ENCODE results near the gene CCNO. TPM values are rescaled to one million over a fixed set of nuclear protein-coding genes. Genes with fewer than 3 reads are reported as not detected.

Gene CCNO
- total and polyA plus RNA-seq, 10 of the 15 experiments (the other 5 are each of a cell fraction or from before 2014, with no cell fraction given): 0.05 TPM; not detected in 9

- TF ChIP-seq TCF3 (IDR thresholded peaks at IDR 0.05; ENCODE audit: borderline replicate concordance, insufficient read depth, low read depth, low read length) (no peak), ZNF274 (IDR thresholded peaks at IDR 0.05; ENCODE audit: insufficient read depth, insufficient read length) (no peak), HDGF (IDR thresholded peaks at IDR 0.05) (no peak), RELA (IDR thresholded peaks at IDR 0.05; ENCODE audit: borderline replicate concordance, partially characterized antibody) (no peak), USF1 (IDR thresholded peaks at IDR 0.05; ENCODE audit: borderline replicate concordance, extremely low read length, insufficient read depth, low read depth, low read length) (no peak), SUPT20H (IDR thresholded peaks at IDR 0.05; ENCODE audit: borderline replicate concordance, control insufficient read depth, low read depth, low read length) (no peak)
Measured at GRCh38 chr5:55222092-55222984, 11.1 kb downstream of the CCNO start (continued).

- H3K4me2 ChIP-seq (ENCODE audit: control insufficient read depth, insufficient read depth): no peak overlapping the region
- POLR2A ChIA-PET: no interaction called here
- H3K4me3 ChIP-seq: no peak overlapping the region; the same call in 1 of the 2 replicates
- RAD21 ChIA-PET (ENCODE audit: unreplicated experiment): no interaction called here
- H3K79me2 ChIP-seq (ENCODE audit: control insufficient read depth, insufficient read depth, low read length): no peaks in the 10 kb centered on the region
- H3K36me3 ChIP-seq (ENCODE audit: control insufficient read depth in 2 of 2, insufficient read depth in 2 of 2, low read length in 1 of 2): no peaks in the 10 kb centered on the region
- H2AFZ ChIP-seq (ENCODE audit: control insufficient read depth, low read depth, low read length): no peak overlapping the region; the same call in 1 of the 2 replicates
- H3K27ac ChIP-seq (ENCODE audit: control insufficient read depth, insufficient read depth): no peak overlapping the region
- ATAC-seq (no peak), DNase-seq (ENCODE audit: low read depth, low spot score) (no peak), FAIRE-seq (no peak)
- no TSS peak for BruUV-seq (replicated peaks)
- no peak overlapping the region for H3K9ac ChIP-seq (ENCODE audit: control insufficient read depth, insufficient read depth, low read length)
- SMC1A ChIA-PET (ENCODE audit: uncharacterized antibody, unreplicated experiment): no interaction called here
- no peaks in the 10 kb centered on the region; the same call in 1 of the 2 replicates for H4K20me1 ChIP-seq (ENCODE audit: control insufficient read depth, insufficient read depth)
- CTCF ChIA-PET: no interaction called here
- peaks cover 3% of the 10 kb centered on the region; the same call in 1 of the 2 replicates for H3K4me1 ChIP-seq (ENCODE audit: control insufficient read depth, insufficient read depth, low read length)
- WGBS (ENCODE audit: insufficient coverage, insufficient replicate concordance, low lambda C conversion rate, missing lambda C conversion rate): 16% methylated on average over 59 of the region's 62 CpGs
- H3K27me3 ChIP-seq (replicated peaks in 1 of 2; ENCODE audit: control insufficient read depth in 2 of 2, insufficient read depth in 2 of 2, low read length in 1 of 2): peaks cover 16 to 44% of the 10 kb centered on the region in 2 experiments
- intact Hi-C loops (cut with micrococcal nuclease; ENCODE audit: unreplicated experiment): no loop called here
- in situ Hi-C loops (cut with MboI): no loop called here
- no peaks in the 10 kb centered on the region for H3K9me3 ChIP-seq (replicated peaks; ENCODE audit: control insufficient read depth, insufficient read depth, low read length)
- no peak for TF ChIP-seq NFIC (IDR thresholded peaks at IDR 0.05; ENCODE audit: low read depth, low read length)
- TF ChIP-seq E2F4 (IDR thresholded peaks at IDR 0.05; ENCODE audit: low read depth, low read length): no peak
- no peak for TF ChIP-seq NR2F1 (conservative IDR thresholded peaks at IDR 0.05)
- TF ChIP-seq ATF7 (IDR thresholded peaks at IDR 0.05; ENCODE audit: low read depth): no peak
- no peak for TF ChIP-seq RAD51 (IDR thresholded peaks at IDR 0.05)
- TF ChIP-seq CHD2 (IDR thresholded peaks at IDR 0.05; ENCODE audit: borderline replicate concordance, low read depth, low read length): no peak
- TF ChIP-seq JUNB (IDR thresholded peaks at IDR 0.05): no peak
- TF ChIP-seq HDAC6 (IDR thresholded peaks at IDR 0.05; ENCODE audit: unreplicated experiment): no peak
- no peak for TF ChIP-seq CTCF (IDR thresholded peaks at IDR 0.05 in 2 of 3, conservative IDR thresholded peaks at IDR 0.05 in 1 of 3; ENCODE audit: control insufficient read depth in 2 of 3, extremely low read depth in 1 of 3, insufficient read depth in 1 of 3, low read depth in 3 of 3, low read length in 3 of 3)
- no peak for TF ChIP-seq NFYB (IDR thresholded peaks at IDR 0.05; ENCODE audit: insufficient read depth, low read depth, low read length)
Measured at GRCh38 chr5:55220433-55221185, 12.8 kb downstream of the CCNO start.

Measured in GM12878 (cell line).